Upper lobe of left lung (tissue), 4 donors: ENCODE data around the gene TMEM267.

ENCODE experiments used
- EP300 ChIP-seq, 4 donors: sonication (generic); formaldehyde crosslinking; IDR thresholded peaks; one replicate each; pipeline ENCODE4 v1.5.1; 2017; ENCODE audit warnings: antibody characterized with exemption in 4 of 4, control low read depth in 2 of 4
- POLR2AphosphoS5 ChIP-seq, 2 donors: sonication (generic); formaldehyde crosslinking; IDR thresholded peaks; one replicate each; pipeline ENCODE4 v1.5.1; 2017; ENCODE audit warnings: antibody characterized with exemption in 2 of 2
- TF ChIP-seq, protein P1 (sequence below), 6 experiments: fragments of 450-650 bp in 4 of 6; fragments of 200-600 bp in 2 of 6; sonication (generic) in 2 of 6; IDR thresholded peaks; one replicate each; pipeline ENCODE4 v1.5.1; 2016 to 2019; ENCODE audit warnings: antibody characterized with exemption in 6 of 6

DNA sequence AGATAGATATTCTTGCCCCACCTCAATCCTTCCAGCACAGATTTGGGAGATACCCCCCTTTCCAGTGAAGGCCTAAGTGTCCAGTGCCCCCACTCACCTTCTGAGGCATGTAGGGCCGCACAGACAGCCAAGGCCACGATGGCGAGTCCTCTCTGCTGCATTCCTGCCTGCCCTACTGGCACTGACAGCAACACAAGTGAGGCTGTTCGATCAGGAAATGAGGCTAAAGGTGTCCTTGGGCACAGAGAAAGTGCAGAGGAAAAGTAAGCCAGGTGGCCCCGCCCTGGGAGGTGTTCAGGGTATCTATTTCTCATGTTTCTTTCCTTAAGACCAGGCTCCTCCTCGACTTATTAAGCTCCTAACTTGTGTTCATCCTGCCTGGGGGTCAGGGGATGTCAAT lies 71.5 kb downstream of the TMEM267 start, which contains the start of gene CCL28:
- TF ChIP-seq, protein P1, sequence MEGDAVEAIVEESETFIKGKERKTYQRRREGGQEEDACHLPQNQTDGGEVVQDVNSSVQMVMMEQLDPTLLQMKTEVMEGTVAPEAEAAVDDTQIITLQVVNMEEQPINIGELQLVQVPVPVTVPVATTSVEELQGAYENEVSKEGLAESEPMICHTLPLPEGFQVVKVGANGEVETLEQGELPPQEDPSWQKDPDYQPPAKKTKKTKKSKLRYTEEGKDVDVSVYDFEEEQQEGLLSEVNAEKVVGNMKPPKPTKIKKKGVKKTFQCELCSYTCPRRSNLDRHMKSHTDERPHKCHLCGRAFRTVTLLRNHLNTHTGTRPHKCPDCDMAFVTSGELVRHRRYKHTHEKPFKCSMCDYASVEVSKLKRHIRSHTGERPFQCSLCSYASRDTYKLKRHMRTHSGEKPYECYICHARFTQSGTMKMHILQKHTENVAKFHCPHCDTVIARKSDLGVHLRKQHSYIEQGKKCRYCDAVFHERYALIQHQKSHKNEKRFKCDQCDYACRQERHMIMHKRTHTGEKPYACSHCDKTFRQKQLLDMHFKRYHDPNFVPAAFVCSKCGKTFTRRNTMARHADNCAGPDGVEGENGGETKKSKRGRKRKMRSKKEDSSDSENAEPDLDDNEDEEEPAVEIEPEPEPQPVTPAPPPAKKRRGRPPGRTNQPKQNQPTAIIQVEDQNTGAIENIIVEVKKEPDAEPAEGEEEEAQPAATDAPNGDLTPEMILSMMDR (IDR thresholded peaks at IDR 0.05) = no peak
- TF ChIP-seq EP300 (IDR thresholded peaks at IDR 0.05) = no peak
- no peak for TF ChIP-seq POLR2AphosphoS5 (IDR thresholded peaks at IDR 0.05)
